Small intestine (tissue), 7 donors: Measurements from ENCODE around the gene STAT4. TPM values are rescaled to one million over a fixed set of nuclear protein-coding genes. Genes with fewer than 3 reads are reported as not detected.
"Not testable (repeated sequence)": the region's sequence is repeated elsewhere in the genome, so short reads cannot be mapped to it uniquely, and the experiment has no call there.

Experiments used
- DNase-seq, 2 donors: peaks; one replicate each; pipeline versions ENCODE4 v3.0.0 to v3.0.0-alpha.2; 2013
- FAIRE-seq: peaks from 2 replicates; lab custom pipeline; 2012; peaks lifted over from hg19 to GRCh38; lab: Jason Lieb, UNC
- H3K27ac ChIP-seq, 3 donors: one replicate each; pipeline ENCODE4 v1.5.1; 2013; ENCODE audit warnings: low read length in 2 of 3, mild to moderate bottlenecking in 2 of 3, control low read depth in 1 of 3, inconsistent platforms in 1 of 3, low read depth in 1 of 3, moderate library complexity in 1 of 3
- H3K27me3 ChIP-seq, 3 donors: one replicate each; pipeline ENCODE4 v1.6.1; 2013; ENCODE audit warnings: low read length in 3 of 3, inconsistent platforms in 1 of 3; ENCODE audit not compliant: control insufficient read depth in 3 of 3, insufficient read depth in 3 of 3
- H3K36me3 ChIP-seq, 3 donors: one replicate each; pipeline ENCODE4 v1.6.1; 2013; ENCODE audit warnings: low read length in 3 of 3, inconsistent platforms in 1 of 3, low read depth in 1 of 3, mild to moderate bottlenecking in 1 of 3, moderate library complexity in 1 of 3; ENCODE audit not compliant: control insufficient read depth in 3 of 3, insufficient read depth in 2 of 3
- H3K4me1 ChIP-seq, 3 donors: one replicate each; pipeline ENCODE4 v1.6.1; 2013; ENCODE audit warnings: low read length in 2 of 3, inconsistent platforms in 1 of 3, low read depth in 1 of 3, mild to moderate bottlenecking in 1 of 3, moderate library complexity in 1 of 3; ENCODE audit not compliant: control insufficient read depth in 3 of 3, insufficient read depth in 2 of 3
- H3K4me3 ChIP-seq, 3 donors: one replicate each; pipeline ENCODE4 v1.5.1; 2013; ENCODE audit warnings: low read length in 3 of 3, control low read depth in 1 of 3, inconsistent platforms in 1 of 3, low read depth in 1 of 3, mild to moderate bottlenecking in 1 of 3, moderate library complexity in 1 of 3
- H3K9me3 ChIP-seq, 2 donors: one replicate each; pipeline ENCODE4 v1.6.1; 2013; ENCODE audit warnings: low read depth in 1 of 2, low read length in 1 of 2; ENCODE audit not compliant: control insufficient read depth in 2 of 2, insufficient read depth in 1 of 2
- WGBS, 3 donors: extraction: QIAGEN DNeasy Blood & Tissue Kit; methylation state at CpG; one replicate each; pipeline ENCODE4 v1.1.7; 2013; 5-methylcytosine and 5-hydroxymethylcytosine counted together
- polyA plus RNA-seq, 4 donors: library from polyadenylated mRNA; stranded (reverse) in 3 of 4; unstranded in 1 of 4; fragments of 200-250 nt in 3 of 4; fragments of 120-200 nt in 1 of 4; gene quantifications; one replicate each; pipeline versions ENCODE4 v1.2.1 to v1.2.3, GENCODE V29; 2013
- donor health status: healthy with polysubstance abuse.
- donor health status: control.
- donor health status: control.
- donor health status: Bipolar disorder and iron deficiency.
- donor health status: healthy.

Gene STAT4
- polyA plus RNA-seq, 4 donors = 1.0 to 2.8 (median 1.6) TPM

DNA sequence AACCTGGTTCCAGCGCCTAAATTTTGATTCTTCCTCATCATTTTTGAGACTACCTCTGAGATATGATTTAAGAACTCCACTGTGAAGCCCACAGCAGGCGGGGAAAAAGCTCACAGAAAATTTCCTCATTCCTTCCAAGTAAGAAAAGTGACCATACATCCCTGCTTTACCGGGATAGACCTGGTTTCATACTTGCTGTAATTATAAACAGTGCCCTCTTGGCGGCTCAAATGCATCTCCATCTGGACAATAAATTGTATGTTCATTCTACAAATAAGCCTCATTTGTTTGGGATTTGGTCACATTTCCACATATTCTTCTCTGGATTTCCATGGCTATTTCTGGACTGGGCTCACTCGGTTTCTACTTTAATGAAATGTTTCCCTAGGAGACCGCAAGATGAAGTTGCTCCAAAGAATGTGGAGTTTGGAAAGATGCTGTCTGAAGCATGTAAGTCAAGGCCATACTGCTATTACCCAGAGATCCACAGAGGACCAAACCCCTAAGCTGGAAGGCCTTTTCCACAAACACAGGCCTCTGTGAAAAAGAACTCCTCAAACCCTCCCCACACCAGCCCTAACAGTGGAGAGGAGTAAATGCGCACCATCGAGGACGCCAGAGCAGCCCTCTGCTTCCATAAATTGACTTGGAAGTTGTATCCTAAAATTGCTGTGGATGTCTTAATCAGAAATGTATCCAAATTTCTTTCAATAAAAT, 150.7 kb downstream of the STAT4 start:
- Histone ChIP-seq H3K9me3 (peaks cover 0 to 15% of the 10 kb centered on the region in 2 donors), H3K27ac (no peak overlapping the region), H3K4me1 (peaks cover 0 to 2% (median 0%) of the 10 kb centered on the region in 3 donors), H3K27me3 (no peaks in the 10 kb centered on the region), H3K4me3 (no peak overlapping the region), H3K36me3 (peaks cover 31 to 51% (median 44%) of the 10 kb centered on the region in 3 donors)
- 89 to 91% (median 91%) methylated on average over 9 of the region's 9 CpGs for WGBS, 3 donors
- no peak for DNase-seq
- no peak for FAIRE-seq

DNA sequence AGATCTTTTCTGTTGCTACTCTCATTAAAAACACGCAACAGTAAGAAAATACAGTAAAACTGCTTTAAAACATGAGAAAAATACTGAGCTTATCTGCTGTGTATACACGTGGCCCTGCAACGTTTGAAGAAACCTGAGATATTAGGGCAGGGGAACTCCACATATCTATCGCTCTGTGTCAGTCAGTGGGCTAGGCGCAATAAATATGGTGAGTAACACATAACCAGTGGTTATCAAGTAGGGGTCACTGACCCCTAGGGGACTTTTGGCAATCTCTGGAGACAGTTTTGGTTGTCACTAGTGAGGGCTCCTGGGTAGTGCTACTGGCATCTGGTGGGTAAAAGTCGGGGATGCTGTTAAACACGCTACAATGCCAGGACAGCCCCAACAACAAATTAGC, 151.7 kb downstream of the STAT4 start:
- Histone ChIP-seq H3K9me3 (peaks cover 0 to 13% of the 10 kb centered on the region in 2 donors), H3K4me1 (peaks cover 0 to 2% (median 0%) of the 10 kb centered on the region in 3 donors), H3K27ac (no peak overlapping the region), H3K27me3 (no peaks in the 10 kb centered on the region), H3K36me3 (peaks cover 34 to 52% (median 48%) of the 10 kb centered on the region in 3 donors), H3K4me3 (no peak overlapping the region)
- 79 to 84% (median 81%) methylated on average over 7 of the region's 7 CpGs for WGBS, 3 donors
- FAIRE-seq (no peak), DNase-seq (peak in 1 of 2 donors; percentile 24)

DNA sequence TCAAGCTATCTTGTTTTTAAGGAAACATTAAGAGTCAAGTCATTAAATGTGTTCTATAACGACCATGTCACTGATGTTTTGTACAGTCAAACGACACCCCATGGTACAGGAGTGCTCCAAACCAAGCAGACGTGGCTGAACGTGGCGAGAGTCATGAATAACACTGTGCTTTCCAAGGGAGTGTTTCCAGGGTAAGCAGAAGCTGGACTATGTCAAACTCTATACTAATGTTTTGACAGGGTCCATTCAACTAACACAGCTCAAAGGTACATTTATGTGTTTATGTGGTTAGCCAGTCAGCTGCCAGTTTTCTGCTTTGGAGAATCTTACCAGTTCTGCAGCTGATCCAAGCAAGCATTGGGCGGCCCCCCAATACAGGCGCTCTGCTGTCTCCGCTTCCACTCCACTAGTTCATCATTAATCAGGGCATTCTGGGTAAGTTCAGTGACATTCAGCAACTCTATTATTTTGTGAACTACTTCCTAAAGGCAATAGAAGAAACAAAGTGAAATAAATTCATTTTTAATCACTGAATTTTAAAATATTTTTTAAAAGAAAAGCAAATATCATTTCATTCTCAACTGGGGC, 153.2 kb downstream of the STAT4 start:
- peaks cover 37 to 54% (median 39%) of the 10 kb centered on the region in 3 donors for H3K36me3 ChIP-seq
- H3K4me1 ChIP-seq = peaks cover 0 to 2% (median 0%) of the 10 kb centered on the region in 3 donors
- DNase-seq (no peak), FAIRE-seq (no peak)
- no peak overlapping the region for H3K27ac ChIP-seq
- H3K9me3 ChIP-seq = peaks cover 0 to 6% of the 10 kb centered on the region in 2 donors
- no peak overlapping the region for H3K4me3 ChIP-seq
- WGBS, 3 donors = 85 to 94% (median 94%) methylated on average over 8 of the region's 8 CpGs
- H3K27me3 ChIP-seq = no peaks in the 10 kb centered on the region

DNA sequence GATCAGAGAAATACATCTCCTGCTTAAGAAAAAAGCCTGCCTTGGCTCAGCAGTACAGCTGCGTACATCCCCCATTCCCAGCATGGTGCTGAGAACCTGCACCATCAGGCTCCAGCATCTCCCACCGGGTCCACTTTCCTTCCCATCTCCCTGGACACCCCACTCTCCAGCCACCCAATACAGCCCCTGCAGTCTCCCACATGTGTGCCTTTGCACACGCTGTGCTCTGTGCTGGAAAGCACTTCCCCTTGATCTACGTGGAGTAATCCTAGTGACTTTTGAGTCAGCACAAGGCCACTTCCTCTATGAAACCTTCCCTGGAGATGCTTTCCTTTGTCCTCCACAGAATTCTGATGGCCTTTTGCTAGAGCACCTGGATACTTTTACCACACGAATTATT, 153.8 kb downstream of the STAT4 start:
- H3K9me3 ChIP-seq = peaks cover 0 to 6% of the 10 kb centered on the region in 2 donors
- DNase-seq = no peak
- H3K27ac ChIP-seq = no peak overlapping the region
- 78 to 90% (median 85%) methylated on average over 5 of the region's 5 CpGs for WGBS, 3 donors
- no peak overlapping the region for H3K4me3 ChIP-seq
- peaks cover 30 to 56% (median 41%) of the 10 kb centered on the region in 3 donors for H3K36me3 ChIP-seq
- no peaks in the 10 kb centered on the region for H3K27me3 ChIP-seq
- peaks cover 0 to 2% (median 0%) of the 10 kb centered on the region in 3 donors for H3K4me1 ChIP-seq
- no peak for FAIRE-seq

DNA sequence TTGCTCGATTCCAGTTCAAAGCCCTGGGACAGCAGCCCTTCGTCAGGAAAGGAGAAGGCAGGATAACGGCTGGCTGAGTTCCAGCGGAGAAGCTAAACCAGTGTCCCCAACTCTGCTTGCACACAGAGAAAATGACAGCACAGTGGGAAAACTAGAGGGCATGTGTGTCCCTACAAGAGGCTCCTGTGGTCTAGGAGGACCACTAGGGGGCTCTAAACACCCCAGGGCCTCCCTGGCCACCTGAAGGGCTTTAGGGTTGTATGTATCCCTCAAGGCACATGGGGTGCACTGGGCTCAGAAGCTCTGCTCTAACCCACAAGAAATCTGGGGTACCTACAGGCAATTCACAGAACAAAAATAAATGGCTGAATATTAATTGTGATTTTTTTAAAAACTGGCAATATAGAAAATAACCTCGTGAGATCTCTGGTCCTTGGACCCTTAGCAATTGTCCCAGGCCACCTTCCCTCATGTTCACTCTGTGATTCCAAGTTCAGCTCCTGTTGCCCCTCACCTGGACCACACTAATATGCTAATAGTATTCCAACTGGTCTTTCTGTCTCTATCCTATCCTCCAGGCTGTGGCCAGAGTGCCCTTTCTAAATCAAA, 154.4 kb downstream of the STAT4 start:
- Histone ChIP-seq H3K27ac (no peak overlapping the region), H3K36me3 (peaks cover 30 to 59% (median 43%) of the 10 kb centered on the region in 3 donors), H3K4me3 (no peak overlapping the region), H3K27me3 (no peaks in the 10 kb centered on the region), H3K9me3 (peaks cover 0 to 6% of the 10 kb centered on the region in 2 donors), H3K4me1 (peaks cover 0 to 2% (median 0%) of the 10 kb centered on the region in 3 donors)
- DNase-seq (peak; percentile 37 to 41), FAIRE-seq (no peak)
- WGBS, 3 donors = 86 to 97% (median 95%) methylated on average over 5 of the region's 5 CpGs

DNA sequence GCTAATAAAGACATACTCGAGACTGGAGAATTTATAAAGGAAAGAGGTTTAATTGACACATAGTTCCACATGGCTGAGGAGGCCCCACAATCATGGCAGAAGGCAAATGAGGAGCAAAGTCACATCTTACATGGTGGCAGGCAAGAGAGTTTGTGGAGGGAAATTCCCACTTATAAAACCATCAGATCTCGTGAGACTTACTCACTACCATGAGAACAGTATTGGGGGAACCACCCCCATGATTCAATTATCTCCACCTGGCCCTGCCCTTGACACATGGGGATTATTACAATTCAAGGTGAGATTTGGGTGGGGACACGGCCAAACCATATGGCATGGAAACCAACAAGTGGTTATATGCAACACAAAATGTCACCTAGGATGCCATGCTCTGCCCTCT, 155.5 kb downstream of the STAT4 start:
- not testable (repeated sequence) for FAIRE-seq, H3K9me3 ChIP-seq, H3K4me1 ChIP-seq, H3K27ac ChIP-seq, H3K4me3 ChIP-seq, DNase-seq, H3K27me3 ChIP-seq
- H3K36me3 ChIP-seq = peaks cover 36 to 62% (median 43%) of the 10 kb centered on the region in 3 donors
- WGBS, 3 donors = 89 to 91% (median 91%) methylated on average over 3 of the region's 3 CpGs

DNA sequence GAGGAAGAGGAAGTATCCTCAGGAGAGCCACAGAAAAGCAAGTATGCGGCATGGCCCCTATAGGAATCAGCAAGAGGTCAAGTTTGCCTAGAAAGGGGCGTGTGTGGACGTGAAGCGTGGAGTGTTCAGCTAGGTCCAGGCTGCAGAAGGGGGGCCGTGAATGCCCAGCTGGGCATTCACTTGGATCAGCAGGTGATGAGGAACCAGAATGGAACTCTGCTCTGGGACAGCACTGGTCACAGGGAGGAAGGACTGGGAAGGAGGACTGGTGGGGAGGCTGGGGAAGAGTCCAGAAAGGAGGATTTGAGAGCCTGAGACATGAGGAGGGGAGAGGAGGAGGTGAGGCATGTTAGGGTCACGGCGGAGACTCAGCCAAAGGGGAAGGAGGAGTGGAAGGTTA, 156.6 kb downstream of the STAT4 start:
- peaks cover 0 to 2% (median 0%) of the 10 kb centered on the region in 3 donors for H3K4me1 ChIP-seq
- DNase-seq = no peak
- no peaks in the 10 kb centered on the region for H3K27me3 ChIP-seq
- H3K9me3 ChIP-seq = peaks cover 0 to 6% of the 10 kb centered on the region in 2 donors
- peaks cover 40 to 66% (median 43%) of the 10 kb centered on the region in 3 donors for H3K36me3 ChIP-seq
- FAIRE-seq = no peak
- no peak overlapping the region for H3K27ac ChIP-seq
- WGBS, 3 donors = 96 to 97% (median 97%) methylated on average over 7 of the region's 7 CpGs
- H3K4me3 ChIP-seq = no peak overlapping the region

DNA sequence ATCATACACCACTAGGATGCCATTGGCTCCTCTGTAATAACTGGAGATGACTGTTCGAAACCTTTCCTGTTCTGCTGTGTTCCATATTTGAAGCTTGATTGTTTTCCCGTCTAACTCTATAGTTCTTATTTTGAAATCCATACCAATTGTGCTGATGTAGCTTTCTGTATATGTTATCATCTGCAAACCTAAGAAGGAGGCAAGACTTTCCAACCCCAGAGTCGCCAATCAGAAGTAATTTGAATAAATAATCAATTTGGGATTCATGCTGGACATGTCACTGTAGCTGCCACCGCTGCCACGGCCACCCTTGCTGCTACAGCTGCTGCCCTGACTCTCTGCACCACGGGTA, 157.5 kb downstream of the STAT4 start:
- DNase-seq = no peak
- Histone ChIP-seq H3K9me3 (peaks cover 0 to 6% of the 10 kb centered on the region in 2 donors), H3K27ac (no peak overlapping the region), H3K27me3 (no peaks in the 10 kb centered on the region), H3K36me3 (peaks cover 44 to 72% (median 47%) of the 10 kb centered on the region in 3 donors), H3K4me3 (no peak overlapping the region), H3K4me1 (no peaks in the 10 kb centered on the region)
- no peak for FAIRE-seq
- 94% methylated on average over 6 of the region's 6 CpGs for WGBS, 3 donors
